GM04503 (cell line): Measurements from ENCODE around the gene LPCAT4.
"Not testable (repeated sequence)": the region's sequence is repeated elsewhere in the genome, so short reads cannot be mapped to it uniquely, and the experiment has no call there.

Experiments
- DNase-seq: peaks from one replicate; pipeline ENCODE4 v3.0.0-alpha.2; 2012; ENCODE audit warnings: low read depth

Gene LPCAT4

DNA sequence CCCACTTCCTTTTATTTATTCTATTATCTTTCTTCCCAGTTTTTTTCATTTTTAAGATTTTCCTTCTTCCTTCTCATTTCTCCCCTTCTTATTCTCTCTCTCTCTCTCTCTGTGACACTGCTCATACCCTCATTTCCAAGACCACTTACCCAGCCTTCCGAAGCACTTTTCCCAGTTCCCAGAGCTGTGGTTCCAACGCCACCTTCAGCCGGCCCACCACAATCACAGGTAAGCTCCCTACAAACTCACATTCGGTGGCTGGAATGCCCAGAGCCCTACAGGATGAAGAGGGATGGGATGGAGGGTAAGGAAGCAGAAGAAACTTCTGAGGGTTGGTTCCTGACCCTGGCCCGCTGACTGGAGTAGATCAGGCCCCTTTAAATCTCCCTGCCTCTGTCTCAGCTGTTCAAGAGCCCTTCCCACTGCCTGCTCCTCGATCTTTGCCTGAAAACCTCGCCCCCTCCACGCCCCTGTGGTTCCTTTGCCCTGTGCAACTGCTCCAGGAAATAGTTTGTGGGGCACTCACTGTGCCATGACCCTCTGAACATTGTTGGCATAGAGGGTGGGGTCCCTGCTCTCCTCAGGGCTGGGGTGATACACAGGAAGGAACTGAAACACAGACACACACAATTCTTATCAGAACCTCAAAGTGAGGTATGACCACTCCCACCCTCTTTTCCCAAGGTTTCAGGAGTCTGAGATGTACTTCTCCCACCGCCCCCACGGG, 4.8 kb downstream of the LPCAT4 start:
- DNase-seq: no peak

DNA sequence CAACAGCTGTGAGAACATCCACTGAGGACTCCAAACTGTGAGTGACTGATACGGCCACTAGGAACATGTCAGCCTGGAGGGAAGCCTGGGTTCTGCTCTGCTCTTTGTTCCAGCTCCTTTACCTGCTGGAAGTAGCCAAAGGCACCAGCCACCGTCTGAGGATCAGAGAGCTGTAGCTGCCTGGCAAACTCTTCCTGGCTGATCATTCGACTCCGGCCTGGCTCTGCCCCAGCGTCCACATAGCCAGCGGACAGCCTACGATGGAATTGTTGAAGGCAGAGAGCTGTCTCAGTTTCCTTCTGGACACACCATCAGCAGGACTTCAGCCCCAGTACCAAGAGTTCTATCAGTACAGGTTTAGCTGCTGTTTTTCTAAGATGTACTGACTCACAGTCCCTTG, 5.7 kb downstream of the LPCAT4 start:
- no peak for DNase-seq

DNA sequence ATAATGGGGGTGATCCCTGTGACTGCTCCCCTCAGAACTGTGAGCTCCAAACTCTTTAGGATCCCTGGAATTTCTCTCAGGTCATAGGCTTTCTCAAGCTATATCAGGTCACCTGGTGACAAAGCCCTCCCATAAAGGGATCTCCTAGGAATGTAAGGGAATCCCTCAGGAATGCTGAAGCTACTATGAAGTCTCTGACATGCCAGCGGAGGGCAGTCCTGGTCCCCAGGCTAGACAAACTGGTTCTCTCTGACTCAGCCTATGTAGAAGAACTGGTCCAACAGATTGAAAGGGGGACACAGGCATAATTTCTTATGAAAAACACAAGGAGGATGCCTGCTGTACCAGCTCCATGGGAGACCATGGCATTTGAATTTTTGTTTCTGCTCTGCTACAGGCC, 6.7 kb downstream of the LPCAT4 start:
- no peak for DNase-seq

DNA sequence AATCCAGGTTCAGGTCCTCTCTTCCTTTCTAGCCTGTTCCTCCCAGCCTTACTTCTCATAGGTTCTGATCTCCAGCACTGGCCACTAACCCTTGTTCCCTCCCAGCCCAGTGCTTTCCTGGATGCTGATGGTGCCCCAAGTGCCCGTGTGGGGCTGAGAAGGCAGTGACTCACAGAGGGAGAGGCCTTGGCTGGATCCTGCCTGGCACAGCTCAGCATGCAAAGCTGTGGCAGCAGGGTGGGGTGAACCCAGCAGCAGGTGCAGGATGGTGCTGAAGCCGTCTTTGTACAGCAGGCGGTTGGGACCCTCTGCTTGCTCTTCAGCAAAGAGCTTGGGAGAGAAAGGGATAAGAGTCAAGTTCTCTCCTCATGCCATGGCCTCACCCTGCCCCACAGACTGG, 7.6 kb downstream of the LPCAT4 start:
- DNase-seq: no peak

DNA sequence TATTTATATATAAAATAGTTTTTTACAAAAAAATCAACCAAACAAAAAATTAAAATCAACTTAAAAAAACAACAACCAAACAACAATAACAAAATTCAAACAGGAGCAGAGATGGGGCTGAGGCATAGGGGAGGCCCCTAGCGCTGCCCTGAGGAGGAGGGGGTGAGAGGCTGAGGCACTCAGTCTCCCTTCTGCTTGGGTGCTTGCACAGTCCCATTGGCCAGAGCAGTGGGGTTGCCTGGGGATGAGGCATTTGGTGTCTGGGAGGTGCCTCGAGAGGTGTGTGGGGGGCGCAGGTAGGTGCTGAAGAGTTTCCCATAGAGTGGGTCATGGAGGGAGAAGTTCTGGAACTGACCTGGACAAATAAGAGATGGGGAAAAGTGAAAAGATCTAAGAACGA, 8.0 kb downstream of the LPCAT4 start:
- DNase-seq: no peak

DNA sequence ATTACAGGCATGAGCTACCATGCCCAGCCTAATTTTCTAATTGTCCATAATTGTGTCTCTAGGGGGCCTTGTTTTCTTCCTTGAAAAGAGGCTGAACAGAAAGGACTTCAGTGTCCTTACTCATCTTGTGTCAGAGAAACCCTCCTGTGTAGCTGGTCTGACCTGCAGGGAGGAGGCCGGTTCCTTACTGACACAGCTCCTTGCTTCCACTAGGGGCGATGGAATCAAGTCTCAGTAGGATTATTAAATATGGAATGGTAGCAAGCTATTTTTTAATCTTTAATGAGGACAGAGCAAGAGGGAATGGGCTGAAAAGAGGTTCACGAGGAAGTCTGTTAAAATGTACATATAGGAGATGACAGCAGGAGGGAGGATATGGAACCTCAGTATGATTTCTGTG, 8.6 kb downstream of the LPCAT4 start:
- no peak for DNase-seq

DNA sequence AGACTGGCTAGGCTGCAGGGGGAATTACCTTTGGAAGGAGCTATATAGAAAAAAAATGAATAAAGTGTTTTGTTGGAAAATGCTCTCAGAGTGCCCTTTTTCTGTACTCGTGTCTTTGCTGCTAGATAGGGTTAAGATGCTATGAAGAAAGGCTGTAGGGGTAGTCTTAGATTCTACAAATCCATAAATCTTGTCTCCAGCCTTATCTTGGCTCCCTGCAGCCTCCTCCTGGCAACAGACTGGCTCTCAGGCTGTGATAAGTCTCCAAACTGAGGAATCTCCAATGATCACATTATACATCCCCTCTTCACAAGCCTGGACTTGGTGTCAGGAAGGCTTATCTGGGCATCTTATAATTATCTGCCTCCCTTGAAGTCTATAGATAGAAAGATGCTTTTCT, 9.3 kb downstream of the LPCAT4 start:
- DNase-seq: no peak

DNA sequence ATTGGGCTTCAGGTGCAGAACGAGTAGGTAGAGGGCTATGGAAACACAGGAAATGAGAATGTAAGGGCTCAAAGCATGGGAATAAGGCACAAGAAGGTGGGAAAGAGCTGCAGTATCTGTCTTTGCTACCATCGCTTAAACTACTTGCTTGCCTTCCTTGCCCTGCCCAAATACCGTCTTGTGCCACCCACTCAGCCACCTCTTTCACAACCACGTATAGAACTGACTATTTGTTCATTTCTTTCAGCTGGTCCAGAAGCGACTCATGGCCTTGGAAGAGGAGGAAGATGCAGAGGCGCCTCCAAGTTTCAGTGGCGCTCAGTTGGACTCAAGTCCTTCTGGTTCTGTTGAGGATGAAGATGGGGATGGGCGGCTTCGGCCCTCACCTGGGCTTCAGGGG, 11.8 kb downstream of the LPCAT4 start:
- no peak for DNase-seq

DNA sequence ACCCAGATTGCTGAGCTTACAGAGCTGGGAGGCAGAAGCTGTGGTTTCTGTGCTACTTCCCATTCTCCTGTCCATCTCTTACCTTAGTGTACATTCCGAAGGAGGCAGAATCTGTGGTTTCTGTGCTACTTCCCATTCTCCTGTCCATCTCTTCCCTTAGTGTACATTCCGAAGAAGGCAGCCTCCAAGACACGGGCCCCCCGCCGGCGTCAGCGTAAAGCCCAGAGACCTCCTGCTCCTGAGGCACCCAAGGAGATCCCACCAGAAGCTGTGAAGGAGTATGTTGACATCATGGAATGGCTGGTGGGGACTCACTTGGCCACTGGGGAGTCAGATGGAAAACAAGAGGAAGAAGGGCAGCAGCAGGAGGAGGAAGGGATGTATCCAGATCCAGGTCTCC, 12.7 kb downstream of the LPCAT4 start:
- no peak for DNase-seq

DNA sequence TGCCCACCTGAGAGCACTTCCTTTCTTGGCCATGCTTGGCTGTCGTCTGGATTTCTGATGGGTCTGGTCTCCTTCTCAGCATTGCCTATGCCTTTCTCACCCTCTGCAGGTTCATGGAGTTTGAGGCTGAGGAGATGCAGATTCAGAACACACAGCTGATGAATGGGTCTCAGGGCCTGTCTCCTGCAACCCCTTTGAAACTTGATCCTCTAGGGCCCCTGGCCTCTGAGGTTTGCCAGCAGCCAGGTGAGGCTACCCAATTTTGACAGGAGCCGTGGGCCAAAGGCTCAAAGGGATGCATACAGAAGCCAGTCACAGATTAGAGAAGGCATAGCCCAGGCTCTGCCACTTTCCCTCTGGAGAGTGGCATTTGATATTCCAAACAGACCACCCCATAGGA, 13.4 kb downstream of the LPCAT4 start:
- no peak for DNase-seq

DNA sequence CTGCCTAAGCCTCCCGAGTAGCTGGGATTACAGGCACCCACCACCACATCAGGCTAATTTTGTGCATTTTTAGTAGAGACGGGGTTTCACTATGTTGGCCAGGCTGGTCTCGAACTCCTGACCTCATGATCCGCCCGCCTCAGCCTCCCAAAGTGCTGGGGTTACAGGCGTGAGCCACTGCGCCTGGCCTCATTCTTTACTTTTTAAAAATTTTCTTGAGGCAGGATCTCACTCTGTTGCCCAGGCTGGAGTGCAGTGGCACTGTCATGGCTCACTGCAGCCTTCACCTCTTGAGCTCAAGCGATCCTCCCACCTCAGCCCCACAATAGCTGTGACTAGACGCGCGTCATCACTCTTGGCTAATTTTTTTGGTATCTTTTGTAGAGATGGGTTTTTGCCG, 14.0 kb downstream of the LPCAT4 start:
- not testable (repeated sequence) for DNase-seq

DNA sequence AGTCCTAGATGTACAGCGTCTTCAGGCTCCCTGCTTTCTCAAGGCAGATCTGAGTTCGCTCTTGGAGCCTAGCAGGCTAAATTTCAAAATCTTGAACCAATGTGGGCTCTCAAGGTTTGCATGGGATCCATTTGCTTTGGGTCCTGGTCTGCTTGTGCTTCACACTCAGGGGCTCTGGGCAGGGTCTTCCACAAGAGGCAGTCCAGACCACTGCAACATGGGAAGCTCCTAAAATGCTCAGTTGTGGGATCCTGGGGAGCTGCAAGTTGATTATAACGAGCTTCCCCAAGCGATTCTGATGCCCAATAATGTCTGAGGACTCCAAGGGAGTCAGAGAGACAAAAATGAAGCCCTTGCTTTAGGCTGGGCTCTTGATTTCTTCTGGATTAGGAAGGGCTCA, 17.2 kb downstream of the LPCAT4 start:
- DNase-seq: no peak

DNA sequence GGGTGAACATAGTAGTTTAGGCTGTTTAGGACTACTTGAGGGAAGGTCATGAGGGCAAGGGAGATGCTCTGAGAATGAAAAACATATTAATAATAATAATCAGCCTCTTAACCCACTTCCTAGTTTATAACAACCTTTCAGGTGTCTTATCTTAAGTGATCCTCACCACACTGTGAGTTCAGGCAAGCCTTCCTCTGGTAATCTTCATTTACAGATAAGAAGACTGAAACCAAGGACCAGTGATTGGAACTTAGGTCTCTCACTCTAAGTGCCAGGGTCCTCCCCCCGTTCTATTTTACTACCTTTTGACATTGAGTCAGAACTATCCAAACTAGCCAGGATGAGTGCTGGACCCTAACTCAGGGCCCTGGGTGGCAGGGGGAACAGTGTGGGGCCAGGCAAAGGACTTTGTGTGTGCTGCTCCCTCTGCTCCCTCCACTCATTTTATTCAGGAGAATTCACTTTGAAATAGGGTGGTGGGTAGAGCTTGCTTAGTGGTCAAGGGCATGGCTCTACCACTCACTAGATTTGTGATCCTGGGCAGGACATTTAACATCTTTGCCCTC, 18.2 kb downstream of the LPCAT4 start:
- no peak for DNase-seq

DNA sequence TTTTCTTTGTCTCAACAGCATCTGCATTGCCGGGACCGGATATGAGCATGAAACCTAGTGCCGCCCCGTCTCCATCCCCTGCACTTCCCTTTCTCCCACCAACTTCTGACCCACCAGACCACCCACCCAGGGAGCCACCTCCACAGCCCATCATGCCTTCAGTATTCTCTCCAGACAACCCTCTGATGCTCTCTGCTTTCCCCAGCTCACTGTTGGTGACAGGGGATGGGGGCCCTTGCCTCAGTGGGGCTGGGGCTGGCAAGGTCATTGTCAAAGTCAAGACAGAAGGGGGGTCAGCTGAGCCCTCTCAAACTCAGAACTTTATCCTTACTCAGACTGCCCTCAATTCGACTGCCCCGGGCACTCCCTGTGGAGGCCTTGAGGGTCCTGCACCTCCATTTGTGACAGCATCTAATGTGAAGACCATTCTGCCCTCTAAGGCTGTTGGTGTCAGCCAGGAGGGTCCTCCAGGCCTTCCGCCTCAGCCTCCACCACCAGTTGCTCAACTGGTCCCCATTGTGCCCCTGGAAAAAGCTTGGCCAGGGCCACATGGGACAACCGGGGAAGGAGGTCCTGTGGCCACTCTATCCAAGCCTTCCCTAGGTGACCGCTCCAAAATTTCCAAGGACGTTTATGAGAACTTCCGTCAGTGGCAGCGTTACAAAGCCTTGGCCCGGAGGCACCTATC, 18.9 kb downstream of the LPCAT4 start:
- DNase-seq: no peak

DNA sequence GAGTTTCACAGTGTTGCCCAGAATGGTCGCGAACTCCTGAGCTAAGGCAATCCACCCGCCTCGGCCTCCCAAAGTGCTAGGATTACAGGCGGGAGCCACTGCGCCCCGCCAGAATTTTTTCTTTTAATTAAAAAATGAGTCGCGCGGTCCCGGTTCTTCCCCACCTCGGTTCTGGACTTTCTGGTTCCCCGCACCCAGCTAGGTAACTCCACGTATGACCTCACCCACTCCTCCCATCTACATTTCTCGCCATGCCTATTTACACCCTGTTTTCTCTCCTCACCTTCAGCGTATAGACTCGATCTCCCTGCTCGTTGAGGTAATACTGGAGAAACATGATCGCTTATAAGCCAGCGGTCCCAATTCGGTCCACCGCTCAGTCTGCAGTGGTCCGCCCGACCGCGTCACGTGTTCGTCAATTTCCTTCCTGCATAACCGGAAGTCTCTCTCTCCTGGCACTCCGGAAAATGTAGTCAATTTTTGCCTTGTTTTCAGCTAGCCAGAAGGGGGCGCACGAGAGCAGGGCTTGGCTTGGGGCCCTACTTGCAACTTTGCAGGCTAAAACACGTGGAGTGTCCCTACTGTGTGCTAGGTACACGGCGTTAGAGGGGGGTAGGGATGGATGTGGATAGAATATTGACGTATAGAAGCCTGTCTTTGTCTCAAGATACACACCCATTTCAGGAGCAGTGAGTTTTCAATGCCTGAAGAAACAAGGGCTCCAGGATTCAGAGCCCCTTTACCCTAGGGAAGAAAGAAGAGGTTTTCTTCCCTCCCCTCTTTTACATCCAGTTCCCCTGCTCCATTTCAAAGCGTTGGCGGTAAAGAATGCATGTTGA, 24.0 kb downstream of the LPCAT4 start, which contains the start of the genes NOP10 and NUTM1:
Gene NOP10, minus strand, starts transcription at position 400 of the 839 bp plus-strand sequence. Its CDS starts 63 bp downstream, at position 337.
Gene NUTM1, plus strand, starts transcription at position 579 of the 839 bp plus-strand sequence. CDS start 382 bp downstream, outside the sequence.
- DNase-seq: peak; percentile 64

DNA sequence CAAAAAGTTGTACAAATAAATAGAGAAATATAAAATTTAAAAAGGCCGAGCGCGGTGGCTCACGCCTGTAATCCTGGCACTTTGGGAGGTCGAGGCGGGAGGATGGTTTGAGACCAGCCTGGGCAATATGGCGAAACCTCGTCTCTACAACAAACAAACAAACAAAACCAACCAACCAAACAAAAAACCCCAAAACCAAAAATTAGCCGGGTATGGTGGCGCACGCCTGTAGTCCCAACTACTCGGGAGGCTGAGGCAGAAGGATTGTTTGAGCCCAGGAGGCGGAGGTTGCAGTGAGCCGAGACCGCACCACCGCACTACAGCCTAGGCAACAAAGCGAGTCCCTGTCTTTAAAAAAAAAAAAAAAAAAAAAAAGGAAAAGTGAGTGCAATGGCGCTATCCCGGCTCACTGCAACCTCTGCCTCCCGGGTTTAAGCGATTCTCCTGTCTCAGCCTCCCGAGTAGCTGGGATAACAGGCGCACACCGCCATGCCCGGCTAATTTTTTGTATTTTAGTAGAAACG, 24.7 kb downstream of the LPCAT4 start:
- DNase-seq: not testable (repeated sequence)

DNA sequence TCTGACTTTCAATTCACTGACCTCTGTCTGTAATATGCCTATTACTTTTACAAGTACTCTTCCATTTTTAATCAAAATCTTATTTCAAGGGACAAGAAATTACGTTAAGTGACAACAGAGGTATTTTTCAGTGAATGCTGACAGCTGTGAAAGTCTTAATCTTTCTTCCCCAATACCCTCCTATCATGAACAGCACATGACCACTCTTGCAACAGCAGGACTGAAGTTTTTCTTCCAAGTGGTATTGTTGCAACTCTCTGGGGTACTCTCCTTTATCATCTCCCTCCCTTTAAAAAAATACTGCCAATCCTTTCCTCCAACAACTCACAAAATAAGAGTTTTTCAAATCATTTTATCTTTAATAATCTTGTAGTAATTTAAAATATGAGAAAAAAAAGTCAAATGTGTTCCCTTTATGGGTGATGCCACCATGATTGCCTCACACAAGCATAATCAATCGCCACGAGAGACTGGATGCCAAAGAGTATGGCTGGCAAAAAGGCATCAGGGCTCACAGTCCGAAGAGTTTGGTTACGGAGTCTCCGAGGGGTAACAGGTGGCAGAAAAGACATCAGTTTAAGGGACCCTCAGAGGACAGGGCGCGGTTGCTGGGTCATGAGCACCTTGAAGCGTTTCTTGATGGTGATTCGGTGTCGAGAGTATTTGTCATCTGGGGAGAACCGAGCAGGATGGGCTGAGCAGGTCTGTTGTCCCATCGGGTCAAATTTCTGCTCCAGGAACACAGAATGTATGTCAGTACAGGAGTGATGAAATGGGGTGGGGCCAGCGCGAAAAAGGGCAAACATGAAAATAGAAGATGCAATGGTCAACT, 25.4 kb downstream of the LPCAT4 start:
- DNase-seq: no peak

DNA sequence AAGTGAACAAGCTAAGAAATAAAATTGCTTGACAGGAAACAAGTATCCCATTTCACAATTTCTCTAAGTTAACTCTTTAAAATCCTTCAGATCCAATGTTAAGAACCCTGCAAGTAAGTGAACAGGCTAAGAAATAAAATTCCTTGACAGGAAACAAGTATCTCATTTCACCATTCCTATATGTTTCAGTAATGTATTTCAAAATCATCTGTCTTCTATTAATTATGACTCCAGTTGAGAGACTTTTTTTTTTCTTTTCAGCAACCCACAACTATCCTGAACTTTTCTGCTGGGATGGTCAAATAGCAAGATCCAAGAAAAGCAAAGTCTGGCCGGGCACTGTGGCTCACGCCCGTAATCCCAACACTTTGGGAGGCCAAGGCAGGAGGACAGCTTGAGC, 27.1 kb downstream of the LPCAT4 start:
- DNase-seq: no peak

DNA sequence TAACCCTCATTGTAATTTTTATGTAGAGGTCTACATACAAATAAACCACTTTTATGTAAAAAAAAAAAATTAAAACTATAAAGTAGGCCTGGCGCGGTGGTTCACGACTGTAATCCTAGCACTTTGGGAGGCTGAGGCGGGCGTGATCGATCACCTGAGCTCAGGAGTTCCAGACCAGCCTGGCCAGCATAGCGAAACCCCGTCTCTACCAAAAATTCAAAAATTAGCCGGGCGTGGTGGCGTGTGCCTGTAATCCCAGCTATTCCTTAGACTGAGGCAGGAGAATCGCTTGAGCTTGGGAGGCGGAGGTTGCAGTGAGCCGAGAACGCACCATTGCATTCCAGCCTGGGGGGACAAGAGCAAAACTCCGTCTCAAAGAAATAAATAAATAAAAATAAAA, 28.6 kb downstream of the LPCAT4 start:
- DNase-seq: no peak

DNA sequence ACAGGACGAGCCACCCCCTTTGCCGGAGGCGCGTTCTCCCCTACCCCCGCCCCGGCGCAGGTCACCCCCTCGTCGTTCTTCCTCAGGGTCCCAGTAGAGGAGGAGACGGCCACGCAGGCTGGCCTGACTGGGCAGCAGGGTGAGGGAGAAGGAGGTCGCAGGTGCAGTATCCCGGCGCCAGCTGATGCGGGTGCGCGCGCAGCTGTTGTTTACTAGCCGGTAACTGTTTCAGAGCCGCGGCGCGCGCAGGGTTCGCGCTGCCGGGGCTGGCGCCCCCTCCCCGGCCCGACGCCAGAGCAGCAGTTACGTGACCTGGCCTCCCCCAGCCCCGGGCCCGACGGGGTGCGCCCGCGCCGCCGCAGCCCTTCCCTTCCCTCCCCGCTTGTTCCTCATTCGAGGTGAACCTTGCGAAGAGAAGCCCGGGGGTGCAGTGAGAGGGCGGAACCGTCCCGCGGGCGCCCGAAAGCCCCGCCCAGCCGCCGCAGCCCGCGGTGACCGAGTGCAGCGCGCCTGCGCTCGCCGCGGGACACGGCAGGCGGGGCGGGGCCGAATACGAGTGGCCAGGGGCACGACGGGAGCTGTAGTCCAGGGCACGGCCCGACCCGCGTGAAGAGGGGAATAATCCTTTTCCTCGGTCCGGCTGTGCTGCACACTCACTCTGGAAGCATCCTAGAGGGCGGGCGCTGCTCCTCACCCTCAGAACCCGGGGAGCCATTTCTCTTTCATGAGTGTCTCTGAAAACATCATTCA, 29.3 kb downstream of the LPCAT4 start, which contains the start of gene SLC12A6:
Gene SLC12A6, minus strand, starts transcription at position 225 of the 750 bp plus-strand sequence. CDS start 1,101 bp downstream, outside the sequence.
- peak; percentile 49 for DNase-seq
